Hepatocyte (in vitro differentiated cells): ENCODE results near the gene NRF1.

Experiments used
- CTCF ChIP-seq: fragments of 200-600 bp; sonication (generic); IDR thresholded peaks from 2 replicates; pipeline ENCODE4 v1.5.1; 2016; ENCODE audit warnings: antibody characterized with exemption, mild to moderate bottlenecking; ENCODE audit not compliant: poor library complexity
- EZH2 ChIP-seq: fragments of 200-600 bp; sonication (generic); IDR thresholded peaks from 2 replicates; pipeline ENCODE4 v1.6.1; 2016; ENCODE audit warnings: antibody characterized with exemption, mild to moderate bottlenecking, borderline replicate concordance
- EZH2phosphoT487 ChIP-seq: fragments of 200-600 bp; sonication (generic); IDR thresholded peaks from one replicate; pipeline ENCODE4 v1.6.1; 2018; ENCODE audit warnings: antibody characterized with exemption, mild to moderate bottlenecking, low read depth, moderate library complexity; ENCODE audit not compliant: unreplicated experiment, severe bottlenecking

GRCh38 chr7:129774359-129774758 is 162.8 kb downstream of the NRF1 start:
- no peak for TF ChIP-seq CTCF
- TF ChIP-seq EZH2, result no peak
- no peak for TF ChIP-seq EZH2phosphoT487
